GM21515 (cell line): Measurements from ENCODE around the gene WDR88.
"Not testable (repeated sequence)": the region's sequence is repeated elsewhere in the genome, so short reads cannot be mapped to it uniquely, and the experiment has no call there.

Source experiments
- ATAC-seq: cut with Tn5 transposase; IDR thresholded peaks from one replicate; pipeline ENCODE4 v1.9.1; 2021; ENCODE audit not compliant: unreplicated experiment

The WDR88 gene

GRCh38 chr19:33208904-33209849, 77.3 kb downstream of the WDR88 start:
- no peak for ATAC-seq

- ATAC-seq, result not testable (repeated sequence)
These were observed 77.9 kb downstream of the WDR88 start for GRCh38 chr19:33209850-33210230.

- ATAC-seq, result no peak
These were observed 78.5 kb downstream of the WDR88 start for GRCh38 chr19:33210266-33210940.

- no peak for ATAC-seq
These were observed 80.0 kb downstream of the WDR88 start for GRCh38 chr19:33211794-33212435.

DNA sequence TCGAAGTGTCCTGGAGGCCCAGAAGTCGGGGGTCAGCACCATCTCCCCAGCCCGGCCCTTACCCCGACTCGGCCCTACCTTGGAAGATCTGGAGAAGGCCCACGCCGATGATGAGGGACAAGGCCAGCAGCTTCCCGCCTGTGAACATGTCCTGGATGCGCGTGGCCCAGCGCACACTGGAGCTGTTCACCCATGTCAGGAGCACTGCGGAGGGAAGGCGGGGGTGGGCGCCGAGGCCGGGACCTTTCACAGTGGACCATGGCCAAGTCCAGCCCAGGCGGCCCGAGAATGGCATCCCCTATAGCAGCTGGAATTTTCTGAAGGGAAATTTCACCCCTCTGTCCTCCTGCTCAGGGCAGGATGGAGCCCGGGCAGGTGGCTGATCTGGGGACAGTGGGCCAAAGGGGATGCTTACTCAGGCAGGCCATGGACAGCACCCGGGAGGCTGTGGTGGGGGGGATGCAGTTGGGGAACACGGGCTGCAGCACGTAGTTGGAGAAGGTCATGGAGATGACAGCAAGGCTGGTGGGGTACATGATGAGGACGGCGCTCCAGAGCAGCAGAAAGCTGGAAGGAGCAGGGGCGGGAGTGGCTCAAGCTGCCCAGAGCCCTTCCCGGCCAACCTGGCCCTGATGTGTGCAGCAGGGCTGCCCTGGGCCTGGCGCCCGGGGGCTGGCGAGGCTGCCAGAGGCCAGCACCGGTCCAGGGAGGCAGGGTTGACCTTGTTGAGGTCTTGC, 80.7 kb downstream of the WDR88 start:
- ATAC-seq, result no peak

DNA sequence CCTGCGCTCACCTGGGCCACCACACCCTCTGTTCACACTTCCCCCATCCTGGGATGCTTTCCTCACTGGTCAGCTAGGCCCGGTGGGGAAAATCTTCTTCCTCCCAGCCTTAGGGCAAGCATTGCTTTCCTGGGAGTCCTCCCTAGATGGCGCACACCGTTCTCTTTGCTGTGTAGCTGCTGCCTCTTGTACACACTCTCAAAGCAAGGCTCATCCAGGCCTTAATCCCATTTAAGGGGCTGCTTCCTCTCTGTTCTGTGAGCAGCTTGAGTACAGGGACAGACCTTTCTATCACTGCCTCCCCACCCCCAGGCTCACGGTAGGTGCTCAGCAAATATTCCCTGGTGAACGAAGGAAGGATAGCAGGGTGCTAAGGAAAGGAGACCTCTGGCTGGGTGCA, 82.7 kb downstream of the WDR88 start:
- no peak for ATAC-seq

DNA sequence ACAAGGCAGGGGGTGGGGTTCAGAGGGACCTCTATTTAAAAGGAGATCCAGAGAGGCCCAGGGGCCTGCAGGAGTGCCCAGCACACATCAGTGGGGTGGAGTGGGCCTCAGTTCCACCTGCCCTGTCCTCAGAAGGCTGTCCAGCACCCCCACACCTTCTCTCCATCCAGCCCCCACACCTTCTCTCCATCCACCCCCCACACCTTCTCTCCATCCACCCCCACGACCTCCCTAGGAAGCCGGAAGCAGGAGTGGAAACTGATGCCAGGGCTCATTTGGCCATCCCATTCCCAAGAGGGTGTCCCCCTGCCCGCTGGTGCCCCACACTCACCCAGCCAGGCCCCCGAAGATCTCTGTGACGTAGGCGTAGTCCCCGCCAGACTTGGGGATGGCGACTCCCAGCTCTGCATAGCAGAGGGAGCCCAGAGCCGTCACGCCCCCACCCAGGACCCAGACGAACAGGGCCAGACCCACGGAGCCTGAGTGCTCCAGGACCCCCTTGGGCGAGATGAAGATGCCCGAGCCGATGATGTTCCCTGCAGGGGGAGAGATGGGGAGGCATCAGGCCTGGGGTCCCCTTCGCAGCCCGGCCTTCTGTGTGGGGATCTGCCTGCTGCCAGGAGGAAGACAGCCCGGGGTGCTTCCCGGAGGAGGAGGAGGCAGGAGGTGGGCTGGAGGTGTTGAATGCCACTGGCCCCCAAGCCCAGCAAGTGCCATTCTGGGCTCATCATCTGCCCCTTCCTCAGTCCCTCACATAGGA, 83.7 kb downstream of the WDR88 start:
- no peak for ATAC-seq

DNA sequence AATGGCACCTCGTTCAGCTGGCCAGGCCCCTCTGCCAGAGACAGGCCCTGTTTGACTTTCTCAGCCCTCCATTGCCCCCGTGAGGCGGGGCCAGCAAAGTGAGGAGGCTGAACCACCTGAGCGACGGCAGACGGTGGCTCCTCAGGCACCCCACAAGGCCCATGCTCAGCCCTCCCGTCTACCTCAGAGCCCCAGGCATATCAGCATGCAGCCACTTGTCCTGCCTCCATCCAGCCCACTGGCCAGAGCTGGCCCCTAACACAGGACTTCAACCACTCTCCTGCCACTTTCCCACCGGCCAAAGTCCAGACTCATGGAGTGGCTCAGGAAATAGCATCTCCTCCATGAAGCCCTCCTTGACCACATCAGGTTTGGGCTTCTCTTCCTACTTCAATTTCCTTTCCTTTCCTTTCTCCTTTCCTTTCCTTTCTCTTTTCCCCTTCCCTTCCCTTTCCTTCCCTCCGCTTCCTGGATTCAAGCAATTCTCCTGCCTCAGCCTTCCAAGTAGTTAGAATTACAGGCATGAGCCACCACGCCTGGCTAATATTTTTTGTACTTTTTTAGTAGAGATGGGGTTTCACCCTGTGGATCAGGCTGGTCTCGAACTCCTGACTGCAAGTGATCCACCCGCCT, 84.4 kb downstream of the WDR88 start:
- ATAC-seq, result no peak

DNA sequence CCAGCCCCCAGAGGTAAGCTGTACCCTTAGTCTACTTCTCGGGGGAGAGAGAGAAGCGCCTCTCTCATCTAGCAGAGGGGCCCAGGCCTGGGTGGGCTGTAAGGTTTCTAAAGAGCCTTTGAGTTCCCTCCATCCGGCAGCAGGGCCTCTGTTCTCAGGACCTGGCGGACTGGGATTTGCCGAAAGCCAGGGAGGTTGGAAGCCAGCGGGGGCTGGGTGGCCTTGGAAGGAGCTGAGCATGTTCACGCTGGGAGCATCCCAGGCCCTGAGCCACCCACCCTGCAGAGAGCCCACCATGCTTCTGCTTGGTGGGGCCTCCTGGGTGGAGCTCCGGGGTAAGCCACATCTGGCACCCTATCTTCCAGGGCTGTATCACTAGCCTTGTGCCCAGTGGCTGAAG, 86.0 kb downstream of the WDR88 start:
- ATAC-seq, result no peak

DNA sequence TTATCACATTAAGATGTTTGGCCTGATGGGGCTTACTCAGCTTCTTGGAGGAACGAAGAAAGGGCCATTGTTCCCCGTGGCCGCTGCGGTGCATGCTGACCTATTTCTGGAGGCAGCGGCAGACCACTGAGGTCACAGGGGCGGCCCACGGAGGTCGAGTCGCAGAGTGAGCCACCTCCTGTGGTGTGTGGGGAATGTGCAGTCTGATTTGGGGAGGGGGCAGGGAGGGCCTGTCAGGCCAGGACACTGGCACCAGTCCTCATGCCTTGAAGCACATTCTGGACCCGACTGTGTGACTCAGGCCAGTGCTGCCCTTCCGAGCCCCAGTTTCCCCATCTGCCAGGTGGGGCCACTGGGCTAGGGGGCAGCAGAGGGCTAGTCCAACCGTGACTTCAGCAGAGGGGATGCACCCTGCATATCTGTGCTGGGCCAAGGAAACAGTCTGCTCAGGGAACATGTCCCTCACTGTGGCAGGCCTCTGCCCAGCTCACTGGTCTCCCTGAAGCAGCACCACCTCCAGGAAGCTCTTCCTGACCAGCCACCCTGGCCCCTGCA, 87.4 kb downstream of the WDR88 start:
- no peak for ATAC-seq

- ATAC-seq, result no peak
These were observed 88.2 kb downstream of the WDR88 start for GRCh38 chr19:33220115-33220514.

DNA sequence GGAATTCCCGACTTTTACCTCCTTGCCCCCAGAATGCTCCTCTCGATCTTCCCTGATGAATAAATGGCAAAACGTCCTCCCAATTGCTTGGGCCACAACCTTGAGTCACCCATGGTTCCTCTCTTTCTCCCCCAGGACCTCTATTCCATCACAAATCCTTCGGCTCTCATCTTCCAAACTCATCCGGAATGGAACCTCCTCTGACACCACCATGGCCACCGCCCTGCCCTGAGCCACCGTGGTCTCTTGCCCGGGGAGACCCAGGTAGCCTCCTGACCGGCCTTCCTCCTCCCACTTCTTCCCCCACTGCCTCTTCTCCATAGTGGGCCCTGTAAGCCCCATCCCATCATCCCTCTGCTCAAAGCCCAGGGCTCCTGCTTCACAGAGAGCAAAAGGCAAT, 88.8 kb downstream of the WDR88 start:
- ATAC-seq, result no peak

GRCh38 chr19:33221638-33222037, 89.7 kb downstream of the WDR88 start:
- ATAC-seq, result no peak

GRCh38 chr19:33222255-33222654, 90.3 kb downstream of the WDR88 start:
- not testable (repeated sequence) for ATAC-seq

DNA sequence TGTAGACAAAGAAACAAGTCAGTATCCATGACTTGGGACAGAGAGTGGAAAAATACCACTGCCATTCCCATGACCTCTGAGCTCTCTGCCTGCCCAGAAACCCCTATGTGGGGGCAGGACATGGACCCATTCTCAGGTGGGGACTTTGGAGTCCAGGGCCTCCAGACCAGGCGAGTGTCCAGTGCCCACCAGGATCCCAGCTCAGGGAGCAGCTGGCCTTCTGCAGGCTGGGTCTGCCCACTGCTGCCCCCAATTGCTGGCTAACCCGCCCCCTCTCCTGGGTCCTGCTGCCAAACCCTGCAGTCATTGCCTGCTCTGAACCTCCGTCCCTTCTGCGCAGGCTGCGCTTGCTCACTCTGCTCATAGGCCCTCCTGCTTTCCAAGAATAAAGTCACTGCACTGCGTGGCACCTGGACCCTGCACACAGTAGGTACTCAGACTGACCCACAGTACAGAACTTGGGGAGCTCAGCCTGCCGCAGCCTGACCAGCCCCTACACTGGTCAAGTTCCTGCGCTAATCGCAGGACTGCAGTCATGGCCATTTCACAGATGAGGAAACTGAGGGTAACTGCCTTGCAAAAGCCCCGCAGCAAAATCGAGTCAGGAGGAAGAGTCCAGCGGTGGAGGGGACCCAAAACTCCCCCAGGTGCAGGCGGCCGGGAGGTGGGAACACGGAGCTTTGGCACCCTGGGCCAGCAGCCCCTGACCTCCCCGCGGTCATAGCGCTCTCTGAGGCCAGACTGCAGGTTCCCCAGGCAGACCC, 93.0 kb downstream of the WDR88 start:
- ATAC-seq, result no peak
